Activated T-cell treated with anti-CD3 and anti-CD28 coated beads, Interleukin-2, amount 50 U/mL, for 72 hours (primary cell): ENCODE results near the gene CES3. TPM values are rescaled to one million over a fixed set of nuclear protein-coding genes. Genes with fewer than 3 reads are reported as not detected.
A peak's percentile ranks its signal among the peaks of the same experiment; 100 is the strongest.
"Not testable (repeated sequence)": the region's sequence is repeated elsewhere in the genome, so short reads cannot be mapped to it uniquely, and the experiment has no call there.

ENCODE experiments used
- ATAC-seq, 2 donors: fragments of 150-1000 bp; cut with Tn5 transposase; replicated peaks in 1 of 2; 2 replicates each; pipeline ENCODE4 v1.10.0; 2021; ENCODE audit warnings: moderate library complexity in 2 of 2, mild to moderate bottlenecking in 1 of 2
- DNase-seq, 2 donors: peaks; one replicate each; pipeline ENCODE4 v3.0.0; 2021 to 2022; ENCODE audit warnings: mixed read lengths in 1 of 2
- H3K27ac Mint-ChIP-seq: one replicate; pipeline ENCODE4 v1.8.0; 2022; ENCODE audit warnings: mild to moderate bottlenecking, moderate library complexity, mixed read lengths
- H3K27me3 Mint-ChIP-seq: one replicate; pipeline ENCODE4 v1.8.0; 2022; ENCODE audit warnings: low read depth, mixed read lengths
- H3K36me3 Mint-ChIP-seq, 2 donors: one replicate each; pipeline ENCODE4 v1.8.0; 2022; ENCODE audit warnings: mixed read lengths in 2 of 2, mild to moderate bottlenecking in 1 of 2; ENCODE audit not compliant: insufficient read depth in 2 of 2
- H3K4me1 Mint-ChIP-seq: one replicate; pipeline ENCODE4 v1.8.0; 2022; ENCODE audit warnings: low read depth, mixed read lengths
- H3K4me3 Mint-ChIP-seq, 2 donors: one replicate each; pipeline ENCODE4 v1.8.0; 2022; ENCODE audit warnings: mild to moderate bottlenecking in 2 of 2, mixed read lengths in 2 of 2, moderate library complexity in 2 of 2
- H3K9me3 Mint-ChIP-seq, 2 donors: one replicate each; pipeline ENCODE4 v1.8.0; 2022; ENCODE audit warnings: mixed read lengths in 2 of 2
- total RNA-seq, 2 donors: library from RNA; stranded (reverse); gene quantifications; one replicate each; pipeline ENCODE4 v1.2.3, GENCODE V29; 2022

The CES3 gene
- total RNA-seq, 2 donors from 2014 or later = 6.9 to 11.5 TPM

DNA sequence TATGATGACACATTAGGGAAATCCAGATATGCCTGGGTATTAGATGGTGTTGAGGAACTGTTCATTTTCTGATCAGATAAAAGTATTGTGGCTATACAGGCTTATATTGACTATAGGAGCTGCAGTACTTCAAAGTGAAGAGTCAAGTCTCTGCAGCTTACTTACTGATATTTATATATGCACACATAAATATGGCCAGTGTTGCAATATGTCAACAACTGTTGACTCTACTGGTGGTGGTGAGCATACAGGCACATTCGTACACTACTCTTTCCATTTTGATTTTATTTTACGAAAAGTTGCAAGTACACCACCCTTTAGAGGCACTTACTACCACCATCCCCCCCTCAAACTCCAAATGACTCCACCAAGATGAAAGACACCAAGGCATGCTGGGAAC lies 29.4 kb upstream of the CES3 start:
- H3K4me1 Mint-ChIP-seq = peaks cover 59% of the 10 kb centered on the region
- ATAC-seq (no peak), DNase-seq (no peak)
- H3K4me3 Mint-ChIP-seq = peak overlapping the region in 1 of 2 donors; percentile 19
- peaks cover 9 to 17% of the 10 kb centered on the region in 2 donors for H3K36me3 Mint-ChIP-seq
- H3K27ac Mint-ChIP-seq = peak overlapping the region; percentile 34
- H3K9me3 Mint-ChIP-seq = no peaks in the 10 kb centered on the region
- no peaks in the 10 kb centered on the region for H3K27me3 Mint-ChIP-seq

DNA sequence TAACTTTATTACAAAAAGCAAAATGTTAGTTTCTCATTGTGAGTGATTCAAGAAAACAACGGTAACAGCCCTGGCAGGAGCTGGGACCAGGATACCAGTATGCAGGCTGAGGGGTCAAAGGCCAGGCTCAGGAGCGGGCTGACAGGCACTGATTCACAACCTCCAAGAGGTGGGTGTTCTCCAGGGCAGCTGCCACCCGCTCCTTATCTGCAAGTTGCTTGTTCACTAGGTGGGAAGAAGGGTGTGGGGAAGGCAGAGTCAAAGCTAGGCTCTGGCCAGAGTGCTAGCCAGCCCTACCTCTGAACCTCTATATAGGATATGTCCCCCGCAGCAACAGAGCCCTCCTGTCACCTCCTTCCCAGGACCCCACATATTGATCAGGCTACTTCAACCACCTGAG lies 29.0 kb upstream of the CES3 start:
- Mint-ChIP-seq H3K27me3 (no peaks in the 10 kb centered on the region), H3K4me1 (peaks cover 61% of the 10 kb centered on the region), H3K9me3 (no peaks in the 10 kb centered on the region), H3K27ac (peak overlapping the region; percentile 96), H3K36me3 (peaks cover 9 to 17% of the 10 kb centered on the region in 2 donors), H3K4me3 (peak overlapping the region; percentile 91 to 100)
- ATAC-seq (no peak), DNase-seq (no peak)

DNA sequence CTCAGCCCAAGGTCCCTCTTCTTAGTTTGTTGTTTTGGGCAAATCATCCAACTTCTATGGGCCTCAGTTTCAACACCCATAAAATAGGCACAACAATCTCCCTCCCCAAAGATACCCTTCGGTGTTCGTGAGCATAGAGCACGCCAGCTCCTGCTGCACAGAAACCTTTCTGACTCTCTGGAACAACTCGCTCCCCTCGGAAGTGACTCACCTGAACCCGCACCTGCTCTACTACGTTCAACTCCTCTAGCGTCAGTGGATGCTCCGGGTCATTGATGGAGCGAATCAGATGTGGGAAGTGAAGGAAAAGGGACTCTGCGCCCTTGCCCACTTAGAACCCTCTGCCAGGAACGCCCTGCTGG lies 27.3 kb upstream of the CES3 start:
- ATAC-seq (peak; percentile 77 to 78), DNase-seq (peak; percentile 62 to 69)
- H3K9me3 Mint-ChIP-seq = no peaks in the 10 kb centered on the region
- H3K4me3 Mint-ChIP-seq = peak overlapping the region; percentile 91 to 100
- H3K4me1 Mint-ChIP-seq = peaks cover 50% of the 10 kb centered on the region
- peaks cover 9 to 17% of the 10 kb centered on the region in 2 donors for H3K36me3 Mint-ChIP-seq
- H3K27me3 Mint-ChIP-seq = no peaks in the 10 kb centered on the region
- H3K27ac Mint-ChIP-seq = peak overlapping the region; percentile 96

DNA sequence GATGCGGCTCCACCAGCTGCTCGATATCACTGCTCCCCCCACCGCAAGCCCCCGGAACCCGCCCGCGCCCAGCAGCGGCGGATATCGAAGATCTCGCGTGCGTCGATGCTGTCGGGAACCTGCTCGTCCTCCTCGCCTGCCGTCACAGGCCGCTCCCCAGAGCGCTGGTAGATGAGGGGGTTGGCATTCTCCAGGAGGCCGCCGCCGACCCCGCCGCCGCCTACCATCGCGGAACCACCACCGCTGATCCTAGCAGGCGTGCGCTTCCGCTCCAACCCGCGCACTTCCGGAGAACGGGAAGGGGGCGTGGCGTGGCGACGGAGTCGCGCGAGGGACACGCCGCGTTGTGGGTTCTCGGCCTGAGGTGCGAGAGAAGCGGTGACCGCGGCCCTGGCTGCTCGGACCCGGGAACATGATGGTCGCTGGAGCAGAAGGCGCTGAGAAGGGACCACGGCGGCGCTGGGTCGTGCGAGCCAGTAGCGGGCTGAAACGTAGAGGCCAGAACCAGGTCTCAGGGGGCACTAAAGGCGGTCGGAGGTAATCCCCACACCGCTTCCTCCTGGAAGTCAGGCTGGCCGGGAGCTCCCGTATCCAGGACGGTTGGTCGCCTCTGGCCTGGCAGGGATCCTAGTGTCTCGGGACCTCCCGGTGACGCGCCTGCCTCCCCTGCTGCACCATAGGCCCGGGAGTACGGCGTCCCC lies 26.8 kb upstream of the CES3 start, which contains the start of gene CIAO2B:
CIAO2B (minus strand) TSS at position 265 of the 701 bp plus-strand sequence; CDS start at position 227, 38 bp downstream.
- H3K9me3 Mint-ChIP-seq = no peaks in the 10 kb centered on the region
- no peaks in the 10 kb centered on the region for H3K27me3 Mint-ChIP-seq
- peak within 1 kb of the TSS; percentile 96 for H3K27ac Mint-ChIP-seq
- ATAC-seq (peak; percentile 90 to 92), DNase-seq (peak; percentile 93 to 95)
- peak within 1 kb of the TSS; percentile 91 to 100 for H3K4me3 Mint-ChIP-seq
- peaks cover 9 to 17% of the 10 kb centered on the region in 2 donors for H3K36me3 Mint-ChIP-seq
- peaks cover 45% of the 10 kb centered on the region for H3K4me1 Mint-ChIP-seq

DNA sequence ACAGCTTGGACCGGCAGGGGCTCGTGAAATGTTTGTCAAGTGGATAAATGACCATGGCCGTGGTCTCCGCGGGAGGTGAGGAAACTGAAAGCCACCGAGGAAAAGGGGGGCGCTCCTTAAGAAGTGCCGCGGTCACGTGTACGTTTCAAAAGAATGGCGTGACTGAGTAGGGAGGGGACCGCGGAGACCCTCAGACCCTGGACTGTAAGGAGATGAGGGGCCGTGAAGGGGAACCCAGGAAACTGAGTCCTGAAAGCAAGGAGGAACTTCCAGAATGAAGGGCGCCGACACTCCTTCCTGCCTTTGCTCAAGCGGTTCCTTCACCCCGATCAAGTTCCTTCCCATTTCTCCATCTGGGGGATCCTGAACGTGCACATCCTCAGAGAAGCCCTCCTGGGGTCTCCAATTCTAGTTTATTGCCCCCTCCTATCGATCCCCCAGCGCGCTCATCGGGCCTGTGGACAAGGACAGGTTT lies 26.2 kb upstream of the CES3 start:
- not testable (repeated sequence) for H3K9me3 Mint-ChIP-seq, H3K27me3 Mint-ChIP-seq, DNase-seq, ATAC-seq
- Mint-ChIP-seq H3K4me3 (peak overlapping the region; percentile 91 to 100), H3K27ac (peak overlapping the region; percentile 96), H3K4me1 (peaks cover 45% of the 10 kb centered on the region), H3K36me3 (peaks cover 9 to 17% of the 10 kb centered on the region in 2 donors)

DNA sequence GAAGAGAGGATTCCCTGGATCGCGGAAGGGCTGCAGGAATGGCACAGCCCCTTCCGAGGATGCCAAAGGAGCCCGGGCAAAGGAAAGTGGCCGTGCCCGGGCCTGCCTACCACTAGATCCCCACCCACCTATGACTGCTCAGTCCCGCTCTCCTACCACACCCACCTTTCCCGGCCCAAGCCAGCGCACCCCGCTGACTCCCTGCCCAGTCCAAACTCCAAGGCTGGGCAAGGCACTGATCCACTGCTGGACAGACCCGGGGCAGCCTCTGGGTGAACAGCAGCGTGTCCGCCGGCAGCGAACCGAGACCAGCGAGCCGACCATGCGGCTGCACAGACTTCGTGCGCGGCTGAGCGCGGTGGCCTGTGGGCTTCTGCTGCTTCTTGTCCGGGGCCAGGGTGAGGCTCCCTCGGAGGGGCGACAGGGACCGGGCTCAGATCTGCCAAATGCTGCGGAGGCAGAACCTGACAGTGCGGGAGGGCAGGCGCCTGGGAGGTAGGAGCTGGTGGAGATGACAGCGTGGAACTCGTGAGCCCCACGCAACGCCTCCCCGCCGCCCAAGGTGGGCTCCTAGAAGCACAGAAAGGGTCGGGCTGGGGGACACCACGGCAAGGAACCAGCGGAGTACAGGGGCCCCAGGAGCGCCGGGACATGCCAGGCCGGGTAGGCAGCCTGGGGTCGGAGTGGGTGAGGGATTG lies 25.6 kb upstream of the CES3 start, which contains the start of gene CES2:
CES2 (plus strand) TSS at position 203 of the 698 bp plus-strand sequence; CDS start at position 323, 120 bp downstream.
- ATAC-seq (no peak), DNase-seq (no peak)
- Mint-ChIP-seq H3K27ac (peak within 1 kb of the TSS; percentile 96), H3K36me3 (peaks cover 9 to 17% of the 10 kb centered on the region in 2 donors), H3K9me3 (no peaks in the 10 kb centered on the region), H3K4me1 (peaks cover 45% of the 10 kb centered on the region), H3K4me3 (peak within 1 kb of the TSS; percentile 91 to 100), H3K27me3 (no peaks in the 10 kb centered on the region)

DNA sequence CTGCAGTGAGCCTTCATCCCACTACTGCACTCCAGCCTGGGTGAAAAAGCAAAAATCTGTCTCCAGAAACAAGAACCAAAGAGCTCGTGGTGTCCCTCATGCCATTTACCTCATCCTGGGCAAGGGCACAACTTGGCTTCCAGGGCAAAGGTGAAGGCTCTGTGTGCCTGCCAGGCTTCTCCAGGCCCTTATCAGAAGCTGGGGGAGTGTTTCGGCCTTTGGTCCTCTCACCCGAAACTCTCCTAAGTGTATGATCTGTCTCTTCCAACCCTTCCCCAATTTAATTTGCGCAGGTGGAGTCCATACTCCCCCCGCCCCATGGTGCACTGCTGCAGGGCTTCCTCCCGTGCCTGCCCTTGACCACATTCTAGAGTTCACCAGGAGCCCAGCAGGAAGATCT lies 24.6 kb upstream of the CES3 start:
- DNase-seq (no peak), ATAC-seq (no peak)
- peak overlapping the region; percentile 59 for H3K27ac Mint-ChIP-seq
- no peaks in the 10 kb centered on the region for H3K27me3 Mint-ChIP-seq
- H3K9me3 Mint-ChIP-seq = no peaks in the 10 kb centered on the region
- peaks cover 45% of the 10 kb centered on the region for H3K4me1 Mint-ChIP-seq
- peaks cover 9 to 17% of the 10 kb centered on the region in 2 donors for H3K36me3 Mint-ChIP-seq
- peak overlapping the region; percentile 91 to 100 for H3K4me3 Mint-ChIP-seq

DNA sequence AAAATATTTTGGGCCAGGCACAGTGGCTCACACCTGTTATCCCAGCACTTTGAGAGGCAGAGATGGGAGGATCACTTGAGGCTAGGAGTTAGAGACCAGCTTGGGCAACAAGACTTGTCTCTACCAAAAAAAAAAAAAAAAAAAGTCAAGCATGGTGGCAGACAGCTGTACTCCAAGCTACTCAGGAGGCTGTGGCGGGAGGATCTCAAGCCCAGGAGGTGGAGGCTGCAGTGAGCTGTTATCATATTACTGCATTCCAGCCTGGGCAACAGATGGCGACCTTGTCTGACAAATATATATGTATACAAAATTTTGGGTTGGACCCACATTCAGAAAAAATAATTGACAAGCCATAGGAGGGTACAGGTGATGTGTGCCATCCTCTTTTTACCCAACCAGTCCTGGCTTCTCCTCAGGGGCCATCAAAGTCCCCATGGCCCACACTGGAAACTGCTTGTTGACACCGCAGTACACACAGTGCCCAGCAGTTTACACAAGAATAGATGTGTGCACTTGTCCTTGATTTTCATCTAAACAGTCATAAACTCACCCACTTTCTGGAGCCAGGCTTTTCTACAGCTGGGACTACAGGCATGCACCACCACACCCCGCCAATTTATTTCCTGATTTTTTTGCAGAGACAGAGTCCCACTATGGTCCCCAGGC lies 24.0 kb upstream of the CES3 start:
- Mint-ChIP-seq H3K4me3 (peak overlapping the region; percentile 27 to 100), H3K27me3 (no peaks in the 10 kb centered on the region), H3K36me3 (peaks cover 9 to 19% of the 10 kb centered on the region in 2 donors), H3K9me3 (no peaks in the 10 kb centered on the region), H3K27ac (no peak overlapping the region), H3K4me1 (peaks cover 40% of the 10 kb centered on the region)
- DNase-seq (no peak), ATAC-seq (no peak)

DNA sequence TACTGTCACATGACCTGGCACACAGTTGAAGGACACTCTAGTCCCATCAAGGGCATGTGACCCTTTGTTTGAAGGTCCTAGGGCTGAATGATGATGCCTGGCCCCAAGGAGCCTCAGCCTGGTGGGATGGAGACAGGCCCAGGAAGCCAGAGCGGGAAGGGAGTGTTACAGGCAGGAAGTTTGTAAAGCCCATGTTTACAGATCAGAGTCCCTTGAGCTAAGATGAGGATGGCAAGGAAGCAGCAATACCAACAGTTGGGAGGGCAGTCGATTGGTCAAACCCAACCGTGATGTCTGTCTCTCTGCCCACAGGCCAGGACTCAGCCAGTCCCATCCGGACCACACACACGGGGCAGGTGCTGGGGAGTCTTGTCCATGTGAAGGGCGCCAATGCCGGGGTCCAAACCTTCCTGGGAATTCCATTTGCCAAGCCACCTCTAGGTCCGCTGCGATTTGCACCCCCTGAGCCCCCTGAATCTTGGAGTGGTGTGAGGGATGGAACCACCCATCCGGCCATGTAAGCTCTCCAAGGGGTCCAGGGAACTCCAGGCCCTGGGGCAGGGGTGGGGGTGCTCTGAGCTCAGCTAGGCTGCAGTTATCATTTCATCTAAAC lies 23.2 kb upstream of the CES3 start:
- Mint-ChIP-seq H3K36me3 (peaks cover 9 to 18% of the 10 kb centered on the region in 2 donors), H3K27ac (no peak overlapping the region), H3K27me3 (no peaks in the 10 kb centered on the region), H3K4me3 (no peak overlapping the region), H3K4me1 (peaks cover 32% of the 10 kb centered on the region), H3K9me3 (no peaks in the 10 kb centered on the region)
- ATAC-seq (no peak), DNase-seq (no peak)

DNA sequence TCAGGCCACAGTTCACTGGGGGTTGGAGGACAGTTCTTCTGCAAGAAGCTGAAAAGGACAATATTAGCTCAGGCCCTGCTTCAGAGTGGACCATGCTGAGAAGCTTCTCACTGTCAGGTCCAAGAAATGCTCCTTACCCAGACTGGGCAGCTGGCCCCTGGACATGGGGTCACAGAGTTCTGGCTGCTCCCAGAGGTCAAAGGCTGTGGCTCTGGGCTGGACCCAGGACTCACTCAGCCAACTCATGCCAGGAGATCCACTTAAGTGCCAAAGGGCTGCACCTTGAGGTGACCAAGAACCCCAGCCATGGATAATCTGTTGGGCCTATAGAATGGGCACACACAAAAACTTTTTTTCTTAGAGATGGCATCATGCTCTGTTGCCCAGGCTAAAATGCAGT lies 21.7 kb upstream of the CES3 start:
- Mint-ChIP-seq H3K4me3 (no peak overlapping the region), H3K27ac (no peak overlapping the region), H3K4me1 (peaks cover 20% of the 10 kb centered on the region), H3K27me3 (no peaks in the 10 kb centered on the region), H3K36me3 (peaks cover 2 to 6% of the 10 kb centered on the region in 2 donors), H3K9me3 (no peaks in the 10 kb centered on the region)
- no peak for ATAC-seq
- no peak for DNase-seq

DNA sequence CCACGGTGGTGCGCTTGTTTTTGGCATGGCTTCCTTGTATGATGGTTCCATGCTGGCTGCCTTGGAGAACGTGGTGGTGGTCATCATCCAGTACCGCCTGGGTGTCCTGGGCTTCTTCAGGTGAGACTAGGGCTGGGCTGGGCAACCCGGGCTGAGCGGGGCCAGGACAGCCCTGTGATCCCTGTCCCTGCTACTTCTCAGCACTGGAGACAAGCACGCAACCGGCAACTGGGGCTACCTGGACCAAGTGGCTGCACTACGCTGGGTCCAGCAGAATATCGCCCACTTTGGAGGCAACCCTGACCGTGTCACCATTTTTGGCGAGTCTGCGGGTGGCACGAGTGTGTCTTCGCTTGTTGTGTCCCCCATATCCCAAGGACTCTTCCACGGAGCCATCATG lies 20.8 kb upstream of the CES3 start:
- no peaks in the 10 kb centered on the region for H3K27me3 Mint-ChIP-seq
- no peak overlapping the region for H3K4me3 Mint-ChIP-seq
- H3K4me1 Mint-ChIP-seq = peaks cover 17% of the 10 kb centered on the region
- ATAC-seq = no peak
- no peaks in the 10 kb centered on the region for H3K9me3 Mint-ChIP-seq
- H3K36me3 Mint-ChIP-seq = peaks cover 2 to 6% of the 10 kb centered on the region in 2 donors
- no peak for DNase-seq
- no peak overlapping the region for H3K27ac Mint-ChIP-seq

DNA sequence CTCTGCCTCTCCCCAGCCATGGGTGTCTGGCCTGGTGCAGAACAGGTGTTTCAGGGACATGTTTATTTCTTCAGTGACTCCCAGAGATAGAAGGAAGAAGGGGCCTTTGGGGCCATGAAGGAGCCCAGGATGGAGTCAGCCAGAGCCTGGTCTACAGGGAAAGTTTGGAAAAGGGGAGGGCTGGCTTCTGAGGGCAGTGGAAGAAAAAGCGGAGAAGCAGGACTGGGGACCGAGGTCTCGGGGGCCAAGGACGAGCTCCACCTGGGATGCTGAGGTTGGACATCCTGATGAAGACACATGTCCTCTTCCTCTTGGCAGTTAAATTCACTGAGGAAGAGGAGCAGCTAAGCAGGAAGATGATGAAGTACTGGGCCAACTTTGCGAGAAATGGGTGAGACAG lies 18.1 kb upstream of the CES3 start:
- peaks cover 4% of the 10 kb centered on the region for H3K27me3 Mint-ChIP-seq
- H3K27ac Mint-ChIP-seq = no peak overlapping the region
- H3K4me1 Mint-ChIP-seq = peaks cover 13% of the 10 kb centered on the region
- ATAC-seq (no peak), DNase-seq (no peak)
- no peak overlapping the region for H3K4me3 Mint-ChIP-seq
- no peaks in the 10 kb centered on the region for H3K9me3 Mint-ChIP-seq
- H3K36me3 Mint-ChIP-seq = peaks cover 2 to 6% of the 10 kb centered on the region in 2 donors
